HEK293T (cell line): ENCODE measurements around the gene INSYN2A.

ENCODE experiments used
- ARNT ChIP-seq: fragments of 450-650 bp; IDR thresholded peaks from 2 replicates; pipeline ENCODE4 v1.6.1; 2017; ENCODE audit warnings: mild to moderate bottlenecking
- BHLHE40 ChIP-seq: fragments of 450-650 bp; IDR thresholded peaks from 2 replicates; pipeline ENCODE4 v1.6.1; 2016; ENCODE audit warnings: mild to moderate bottlenecking, moderate library complexity, borderline replicate concordance
- ELF4 ChIP-seq: fragments of 450-650 bp; IDR thresholded peaks from 2 replicates; pipeline ENCODE4 v1.6.1; 2017; ENCODE audit warnings: antibody characterized with exemption
- FOXA1 ChIP-seq: fragments of 450-650 bp; IDR thresholded peaks from 2 replicates; pipeline ENCODE4 v1.6.1; 2016; ENCODE audit warnings: mild to moderate bottlenecking
- FOXK2 ChIP-seq: fragments of 450-650 bp; IDR thresholded peaks from 2 replicates; pipeline ENCODE4 v1.6.1; 2016; ENCODE audit warnings: mild to moderate bottlenecking
- FOXM1 ChIP-seq: fragments of 450-650 bp; IDR thresholded peaks from 2 replicates; pipeline ENCODE4 v1.6.1; 2017; ENCODE audit warnings: mild to moderate bottlenecking, borderline replicate concordance
- HDGF ChIP-seq: fragments of 450-650 bp; IDR thresholded peaks from 2 replicates; pipeline ENCODE4 v1.6.1; 2017; ENCODE audit warnings: antibody characterized with exemption, borderline replicate concordance
- L3MBTL2 ChIP-seq: fragments of 450-650 bp; conservative IDR thresholded peaks from 2 replicates; pipeline ENCODE4 v1.6.1; 2016; ENCODE audit warnings: mild to moderate bottlenecking
- LEF1 ChIP-seq: fragments of 450-650 bp; IDR thresholded peaks from 2 replicates; pipeline ENCODE4 v1.6.1; 2017; ENCODE audit warnings: mild to moderate bottlenecking, borderline replicate concordance
- NFRKB ChIP-seq: fragments of 450-650 bp; IDR thresholded peaks from 2 replicates; pipeline ENCODE4 v1.6.1; 2016; ENCODE audit warnings: mild to moderate bottlenecking, moderate library complexity
- SP1 ChIP-seq: fragments of 450-650 bp; IDR thresholded peaks from 2 replicates; pipeline ENCODE4 v1.6.1; 2017
- ZNF384 ChIP-seq: fragments of 450-650 bp; IDR thresholded peaks from 2 replicates; pipeline ENCODE4 v1.6.1; 2016
- TF ChIP-seq, protein P1 (sequence below): fragments of 450-650 bp; IDR thresholded peaks from 2 replicates; pipeline ENCODE4 v1.6.1; 2016

DNA sequence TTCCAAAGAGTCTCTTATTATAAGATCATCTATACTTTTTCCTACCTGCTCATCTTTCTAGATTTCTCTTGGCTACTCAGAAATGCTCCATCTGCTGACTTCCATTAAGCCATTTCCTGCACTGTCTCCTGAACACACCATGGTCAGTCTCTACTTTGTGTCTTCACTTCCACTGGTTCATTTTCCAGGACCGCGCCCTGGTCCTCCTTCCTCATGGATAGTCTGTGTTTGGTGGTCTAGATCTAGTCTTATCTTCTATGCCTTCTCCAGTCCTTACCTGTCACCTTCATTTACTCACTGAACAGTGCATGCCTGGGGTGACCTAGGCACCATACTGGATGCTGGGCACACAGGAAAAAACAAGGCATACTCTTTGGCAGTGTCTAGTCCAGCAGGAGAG, 11.8 kb downstream of the INSYN2A start:
- TF ChIP-seq L3MBTL2, result no peak
- no peak for TF ChIP-seq NFRKB
- no peak for TF ChIP-seq BHLHE40
- TF ChIP-seq FOXK2, result no peak
- TF ChIP-seq, protein P1, sequence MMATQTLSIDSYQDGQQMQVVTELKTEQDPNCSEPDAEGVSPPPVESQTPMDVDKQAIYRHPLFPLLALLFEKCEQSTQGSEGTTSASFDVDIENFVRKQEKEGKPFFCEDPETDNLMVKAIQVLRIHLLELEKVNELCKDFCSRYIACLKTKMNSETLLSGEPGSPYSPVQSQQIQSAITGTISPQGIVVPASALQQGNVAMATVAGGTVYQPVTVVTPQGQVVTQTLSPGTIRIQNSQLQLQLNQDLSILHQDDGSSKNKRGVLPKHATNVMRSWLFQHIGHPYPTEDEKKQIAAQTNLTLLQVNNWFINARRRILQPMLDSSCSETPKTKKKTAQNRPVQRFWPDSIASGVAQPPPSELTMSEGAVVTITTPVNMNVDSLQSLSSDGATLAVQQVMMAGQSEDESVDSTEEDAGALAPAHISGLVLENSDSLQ, result no peak
- no peak for TF ChIP-seq ARNT
- TF ChIP-seq ZNF384, result no peak
- TF ChIP-seq FOXM1, result no peak
- no peak for TF ChIP-seq SP1
- TF ChIP-seq ELF4, result no peak
- no peak for TF ChIP-seq HDGF
- no peak for TF ChIP-seq FOXA1
- no peak for TF ChIP-seq LEF1
